HG03064 (cell line): ENCODE results near the gene GLB1L3.
"Not testable (repeated sequence)": the region's sequence is repeated elsewhere in the genome, so short reads cannot be mapped to it uniquely, and the experiment has no call there.

Source experiments
- ATAC-seq: cut with Tn5 transposase; IDR thresholded peaks from one replicate; pipeline ENCODE4 v1.9.1; 2021; ENCODE audit warnings: low read depth; ENCODE audit not compliant: unreplicated experiment

The GLB1L3 gene

DNA sequence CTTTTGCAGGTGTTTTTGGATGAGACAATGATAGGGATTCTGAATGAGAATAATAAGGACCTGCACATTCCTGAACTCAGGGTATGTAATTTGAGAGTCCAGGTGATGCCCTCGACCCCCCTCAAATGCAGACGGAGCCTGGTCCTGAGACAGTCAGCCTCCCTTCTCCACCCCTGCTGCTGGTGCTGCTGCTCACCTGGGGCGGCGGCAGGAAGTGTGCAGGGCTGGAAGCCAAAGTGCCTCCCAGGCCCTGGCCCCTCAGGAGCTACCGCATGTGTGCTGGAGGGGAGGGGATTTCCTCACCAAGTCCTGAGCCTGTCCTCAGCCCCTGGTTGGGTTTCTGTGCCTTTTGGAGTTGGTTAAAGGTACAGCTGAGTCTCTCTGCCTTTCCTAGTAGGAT, 36.6 kb downstream of the GLB1L3 start:
- ATAC-seq, result no peak

DNA sequence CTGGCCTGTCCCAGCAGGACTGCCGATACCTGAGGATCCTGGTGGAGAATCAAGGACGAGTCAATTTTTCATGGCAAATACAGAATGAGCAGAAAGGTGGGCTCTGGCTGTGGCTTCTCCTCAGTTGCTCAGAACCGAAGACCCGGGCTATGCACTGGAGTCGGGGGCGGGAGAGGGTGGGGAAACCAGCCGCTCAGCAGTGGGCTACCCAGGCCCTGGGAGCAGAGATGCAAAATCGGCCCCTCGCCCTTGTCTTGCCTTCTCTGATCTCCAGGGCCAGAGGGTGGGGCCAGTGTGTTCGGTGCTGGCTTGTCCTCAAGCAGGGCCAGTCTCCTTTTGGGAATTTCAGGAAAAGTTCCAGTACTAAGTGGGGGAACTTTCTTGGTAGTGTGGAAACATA, 37.2 kb downstream of the GLB1L3 start:
- ATAC-seq, result no peak

DNA sequence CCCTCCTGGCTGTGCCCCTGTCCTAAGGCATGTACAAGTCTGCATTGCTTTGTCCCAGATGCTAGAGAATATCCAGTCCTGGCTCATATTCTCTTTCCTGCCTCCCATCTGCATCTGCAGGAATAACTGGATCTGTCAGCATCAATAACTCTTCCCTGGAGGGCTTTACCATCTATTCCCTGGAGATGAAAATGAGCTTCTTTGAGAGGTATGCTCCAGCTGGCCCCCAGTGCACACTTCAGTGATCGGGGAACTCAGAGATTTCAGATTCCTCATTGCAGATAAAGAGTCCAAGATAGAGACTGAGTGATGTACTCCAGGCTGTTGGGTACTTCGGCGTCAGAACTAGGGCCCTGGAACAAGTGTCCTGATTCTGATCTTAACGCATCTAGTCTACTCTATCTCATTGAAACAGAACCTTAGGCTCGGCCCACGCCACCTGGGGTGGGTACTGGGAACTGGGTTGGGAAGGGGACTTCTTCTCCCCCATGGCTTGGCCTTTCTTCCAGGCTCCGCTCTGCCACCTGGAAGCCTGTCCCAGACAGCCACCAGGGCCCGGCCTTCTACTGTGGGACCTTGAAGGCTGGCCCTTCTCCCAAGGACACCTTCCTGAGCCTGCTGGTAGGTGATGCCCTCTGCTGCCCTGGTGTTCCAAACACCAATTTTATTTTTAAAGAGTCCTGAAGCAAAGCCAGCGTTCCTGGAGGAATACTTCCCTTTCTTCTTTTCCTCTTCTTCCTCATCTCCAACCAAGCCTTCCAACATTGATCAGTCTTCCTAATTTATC, 37.8 kb downstream of the GLB1L3 start:
- ATAC-seq, result no peak

DNA sequence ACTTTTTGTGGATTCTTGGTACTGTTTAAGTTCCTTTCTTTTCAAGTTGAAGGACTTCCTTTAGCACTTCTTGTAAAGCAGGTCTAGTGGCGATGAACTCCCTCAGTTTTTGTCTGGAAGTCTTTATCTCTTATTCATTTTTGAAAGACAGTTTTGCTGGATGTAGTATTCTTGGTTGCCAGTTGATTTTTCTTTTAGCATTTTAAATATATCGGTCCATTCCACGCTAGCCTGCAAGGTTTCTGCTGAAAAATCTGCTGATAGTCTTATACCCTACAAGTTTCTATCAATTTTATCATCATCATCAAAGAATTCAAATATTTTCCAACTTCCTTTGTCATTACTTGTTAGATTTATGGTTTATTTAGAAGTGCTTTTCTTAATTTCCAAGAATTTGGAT, 40.9 kb downstream of the GLB1L3 start:
- ATAC-seq, result no peak

DNA sequence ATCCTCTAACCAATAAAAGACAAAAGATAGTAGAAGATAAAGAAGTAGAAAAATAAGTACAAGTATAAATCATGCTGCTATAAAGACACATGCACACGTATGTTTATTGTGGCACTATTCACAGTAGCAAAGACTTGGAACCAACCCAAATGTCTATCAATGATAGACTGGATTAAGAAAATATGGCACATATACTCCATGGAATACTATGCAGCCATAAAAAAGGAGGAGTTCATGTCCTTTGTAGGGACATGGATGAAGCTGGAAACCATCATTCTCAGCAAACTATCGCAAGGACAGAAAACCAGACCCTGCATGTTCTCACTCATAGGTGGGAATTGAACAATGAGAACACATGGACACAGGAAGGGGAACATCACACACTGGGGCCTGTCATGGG, 45.2 kb downstream of the GLB1L3 start:
- not testable (repeated sequence) for ATAC-seq

DNA sequence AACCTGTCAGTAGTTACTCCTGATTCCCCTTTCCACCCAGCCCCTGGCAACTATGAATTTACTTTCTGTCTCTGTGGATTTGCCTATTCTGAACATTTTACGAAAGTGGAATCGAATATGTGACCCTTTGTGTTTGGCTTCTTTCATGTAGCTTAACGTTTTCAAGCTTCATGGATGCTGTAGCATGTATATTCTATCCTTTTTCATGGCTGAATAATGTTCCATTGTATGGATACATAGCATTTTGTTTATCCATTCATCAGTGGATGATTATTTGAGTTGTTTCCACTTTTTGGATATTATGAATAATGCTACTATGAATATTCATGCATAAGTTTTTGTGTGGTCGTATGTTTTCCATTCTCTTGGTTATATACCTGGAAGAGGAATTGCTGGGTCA, 46.4 kb downstream of the GLB1L3 start:
- ATAC-seq, result no peak

DNA sequence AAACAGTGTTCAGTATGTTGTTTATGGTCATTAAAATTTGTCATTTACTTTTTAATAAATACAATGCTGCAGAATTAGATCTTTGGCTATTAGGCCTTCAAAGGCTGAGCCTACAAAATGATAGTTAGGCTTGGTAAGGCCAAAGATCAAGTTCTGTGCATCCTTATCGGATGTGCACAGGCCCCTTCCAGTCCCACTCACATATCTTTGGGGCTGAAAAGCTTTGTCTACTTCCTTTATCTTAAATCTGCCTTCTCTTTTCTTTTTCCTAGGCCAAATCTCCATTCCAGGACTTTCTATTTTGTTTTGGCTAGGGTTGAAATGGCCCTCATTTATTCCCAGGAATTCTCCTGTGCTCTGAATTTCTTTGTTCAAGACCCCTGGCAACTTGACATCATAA, 52.3 kb downstream of the GLB1L3 start:
- ATAC-seq, result no peak

DNA sequence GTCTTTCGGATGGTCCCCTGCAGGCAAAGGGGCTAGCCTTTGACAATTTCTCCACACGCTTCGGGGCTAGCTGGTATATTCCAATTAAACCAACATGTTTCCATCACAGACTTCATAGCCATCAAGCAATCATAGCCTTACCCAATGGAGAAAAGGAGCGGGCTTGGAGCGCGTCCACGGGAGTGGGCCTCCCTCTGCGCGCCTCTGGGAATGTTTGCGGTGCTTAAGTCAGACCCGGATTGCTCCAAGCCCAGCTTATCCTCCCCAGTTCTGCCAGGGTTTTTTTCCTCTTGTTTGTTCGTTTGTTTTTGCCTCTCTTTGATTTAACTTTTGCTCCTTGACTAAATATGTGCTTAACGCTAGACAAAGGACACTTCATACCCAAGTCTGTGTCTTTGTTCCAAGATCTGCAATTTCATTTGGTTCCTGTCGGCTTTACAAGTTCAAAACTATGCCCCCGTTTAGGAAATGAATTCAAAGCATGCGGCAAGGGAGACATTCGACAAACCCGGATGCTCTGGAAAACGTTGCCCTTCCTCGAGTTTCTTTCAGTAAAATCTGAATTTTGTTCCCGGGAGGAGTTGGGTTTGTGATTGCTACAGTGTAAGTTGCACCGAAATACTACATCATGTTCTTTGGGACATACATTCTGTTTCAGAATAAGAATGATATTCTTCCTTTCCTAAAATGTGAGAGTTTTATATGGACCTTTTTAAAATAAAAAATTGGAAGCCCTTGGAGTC, 54.6 kb downstream of the GLB1L3 start:
- no peak for ATAC-seq

DNA sequence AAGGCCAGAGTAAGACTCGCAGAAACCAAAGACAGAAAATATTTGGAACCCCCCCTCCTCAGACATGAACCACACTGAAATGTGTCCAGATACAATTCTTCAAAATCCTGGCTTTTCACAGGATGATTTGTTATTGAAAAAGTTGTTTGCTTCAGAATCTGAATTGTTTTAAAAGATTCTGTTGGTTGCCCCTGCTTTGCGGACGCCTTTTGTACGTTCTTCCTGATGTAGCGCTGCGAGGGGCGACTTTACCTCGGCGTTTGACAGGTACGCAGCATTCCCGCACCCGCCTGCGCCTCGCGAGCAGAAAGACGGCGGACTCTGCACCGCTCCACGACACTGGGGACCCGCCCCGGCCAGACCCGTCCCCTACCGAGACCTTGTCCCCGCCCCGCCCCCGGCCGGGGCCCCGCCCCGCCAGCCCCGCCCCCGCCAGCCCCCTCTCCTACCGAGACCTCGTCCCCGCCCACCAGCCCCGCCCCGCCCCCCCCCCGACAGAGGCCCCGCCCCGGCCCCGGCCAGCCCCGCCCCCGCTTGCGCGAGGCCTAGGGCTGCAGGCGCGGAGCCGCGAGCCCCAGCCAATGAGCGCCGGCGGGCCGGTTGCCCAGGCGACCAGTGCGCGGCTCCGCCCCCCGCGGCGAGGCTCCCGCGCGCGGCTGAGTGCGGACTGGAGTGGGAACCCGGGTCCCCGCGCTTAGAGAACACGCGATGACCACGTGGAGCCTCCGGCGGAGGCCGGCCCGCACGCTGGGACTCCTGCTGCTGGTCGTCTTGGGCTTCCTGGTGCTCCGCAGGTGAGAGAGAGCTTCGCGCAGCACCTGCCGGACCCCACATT, 55.4 kb downstream of the GLB1L3 start, which contains the start of gene GLB1L2:
Gene GLB1L2 (plus strand): TSS at position 635 of the 835 bp plus-strand sequence. CDS start 74 bp downstream, at position 709.
- ATAC-seq, result no peak

DNA sequence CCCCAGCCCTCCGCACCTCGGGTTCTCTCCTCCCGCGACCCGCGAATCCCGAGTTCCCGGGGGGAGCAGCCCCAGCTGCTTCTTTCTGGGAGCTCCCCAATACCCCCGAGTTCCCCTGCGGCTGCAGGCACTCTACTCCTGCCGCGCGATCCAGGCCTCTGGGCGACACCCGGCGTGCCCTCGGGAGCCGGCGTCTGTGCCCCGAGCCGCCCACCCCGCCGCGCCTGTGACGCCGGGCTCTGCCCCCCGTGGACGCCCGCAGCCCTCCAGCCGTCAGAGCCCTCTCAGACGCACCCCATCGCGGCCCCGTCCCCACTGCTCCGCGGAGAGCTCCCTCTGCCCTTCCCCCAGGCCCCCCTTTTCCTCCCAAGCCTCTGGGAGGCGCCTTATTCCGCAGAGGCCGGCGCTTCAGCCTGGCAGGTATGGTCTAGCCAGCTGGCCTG, 56.0 kb downstream of the GLB1L3 start:
- ATAC-seq, result no peak

DNA sequence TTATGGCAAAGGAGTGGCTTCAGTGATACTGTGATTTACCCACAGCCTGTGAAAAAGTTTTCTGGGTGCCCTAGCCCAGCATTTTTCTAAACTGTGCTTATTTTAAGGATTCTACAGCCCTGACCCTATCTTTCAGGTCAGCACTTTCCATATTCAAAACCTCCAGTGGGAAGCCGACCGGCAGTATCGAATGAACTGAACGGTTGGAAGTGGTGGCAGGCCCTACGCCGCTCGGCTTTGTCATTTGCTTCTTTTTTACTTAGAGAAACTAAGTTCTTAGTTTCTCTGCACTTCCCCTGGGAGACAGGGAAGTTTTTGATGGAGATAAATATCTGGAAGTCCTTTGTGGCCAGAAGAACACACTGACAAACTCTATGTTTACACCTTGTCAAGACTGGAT, 56.6 kb downstream of the GLB1L3 start:
- ATAC-seq, result no peak

DNA sequence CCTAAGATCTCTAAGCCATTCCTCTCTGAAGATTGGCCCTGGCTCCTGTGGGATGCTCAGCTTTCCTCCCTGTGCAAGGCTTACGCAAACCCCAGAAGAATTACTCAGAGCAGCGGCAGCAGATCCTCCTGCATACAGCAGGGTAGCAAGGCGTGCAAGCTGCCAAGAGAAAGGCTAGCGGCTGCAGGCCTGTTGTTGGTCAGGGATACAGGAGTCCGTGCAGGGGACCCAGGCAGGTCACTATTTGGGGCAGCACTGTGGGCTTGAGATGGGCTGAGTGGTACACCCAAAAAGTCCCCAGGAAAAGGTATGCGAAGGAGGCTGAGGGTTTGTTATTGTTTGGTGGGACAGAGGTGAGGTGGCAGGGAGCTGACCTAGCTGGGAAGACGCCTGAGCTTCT, 57.1 kb downstream of the GLB1L3 start:
- ATAC-seq, result no peak

DNA sequence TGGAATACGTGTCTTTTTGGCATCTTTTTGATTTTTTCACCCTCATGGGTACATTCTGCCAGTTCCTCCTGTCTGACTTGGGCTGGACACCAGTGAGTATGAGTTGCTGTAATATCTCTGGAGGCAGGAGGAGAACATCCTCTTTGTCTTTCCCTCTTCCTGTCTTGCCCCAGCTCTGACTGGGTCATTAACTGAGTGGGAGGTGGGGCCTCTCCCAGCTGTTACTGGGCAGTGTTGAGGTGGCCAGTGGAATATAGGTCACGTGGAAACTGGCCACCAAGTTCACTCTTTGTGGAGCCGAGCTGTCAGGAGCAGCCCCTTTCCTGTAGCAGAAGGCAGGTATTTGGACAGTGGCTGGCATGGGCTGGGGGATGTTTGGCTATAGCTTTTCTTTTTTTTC, 57.8 kb downstream of the GLB1L3 start:
- ATAC-seq, result no peak

DNA sequence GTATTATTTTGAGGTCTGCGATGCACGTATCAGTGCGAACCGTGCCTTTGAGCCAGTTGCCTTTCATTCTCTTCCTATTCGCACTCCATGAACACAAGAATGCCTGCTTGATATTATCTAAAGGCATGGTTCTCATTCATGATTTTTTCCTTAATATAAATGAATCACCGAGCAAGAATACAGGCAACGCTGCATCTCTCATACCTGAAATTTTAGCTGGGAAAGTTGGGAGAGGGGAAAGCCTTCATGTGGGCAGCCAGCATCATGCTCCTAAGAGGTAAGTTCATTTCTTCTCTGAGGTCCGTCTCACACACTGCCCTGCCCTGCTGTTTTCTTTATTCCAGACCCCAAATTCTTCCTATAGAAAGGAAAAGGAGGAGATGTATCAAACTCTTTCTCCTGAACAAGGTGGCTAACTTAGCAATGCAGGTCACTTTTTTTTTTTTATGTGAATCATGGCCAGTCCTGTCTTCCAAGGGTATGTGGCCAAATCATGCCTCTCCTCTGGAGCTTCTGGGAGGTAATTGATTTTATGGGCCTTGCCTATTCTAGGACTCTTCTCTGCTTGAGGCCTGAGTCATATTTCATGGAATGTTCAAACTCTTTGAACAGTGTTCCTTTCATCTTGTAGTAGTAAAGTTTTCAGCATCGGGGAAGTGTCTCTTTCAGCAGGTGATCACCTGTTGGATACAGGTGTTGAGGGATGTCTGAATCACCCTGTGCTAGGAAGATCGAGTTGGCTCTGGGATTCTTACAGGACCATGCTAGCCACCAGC, 58.8 kb downstream of the GLB1L3 start:
- no peak for ATAC-seq

DNA sequence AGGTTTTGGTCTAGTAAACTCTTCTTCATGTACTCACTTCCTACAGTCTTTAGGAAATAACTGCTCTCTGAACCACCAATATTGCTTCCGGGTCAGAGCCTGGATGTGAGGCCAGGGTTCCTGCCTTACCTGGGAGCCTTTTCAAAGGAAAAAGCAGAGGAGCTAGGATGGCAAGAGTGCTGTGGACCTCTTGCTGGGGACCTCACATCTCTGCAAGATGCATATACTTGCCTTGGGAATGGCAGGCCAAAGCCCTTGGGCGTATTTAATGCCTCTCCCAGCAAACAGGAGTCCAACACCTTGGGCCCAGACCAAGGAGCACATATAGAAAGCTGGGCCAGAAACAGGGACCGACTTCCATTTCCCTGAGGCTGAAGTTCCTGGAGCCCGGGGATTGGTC, 60.9 kb downstream of the GLB1L3 start:
- no peak for ATAC-seq

DNA sequence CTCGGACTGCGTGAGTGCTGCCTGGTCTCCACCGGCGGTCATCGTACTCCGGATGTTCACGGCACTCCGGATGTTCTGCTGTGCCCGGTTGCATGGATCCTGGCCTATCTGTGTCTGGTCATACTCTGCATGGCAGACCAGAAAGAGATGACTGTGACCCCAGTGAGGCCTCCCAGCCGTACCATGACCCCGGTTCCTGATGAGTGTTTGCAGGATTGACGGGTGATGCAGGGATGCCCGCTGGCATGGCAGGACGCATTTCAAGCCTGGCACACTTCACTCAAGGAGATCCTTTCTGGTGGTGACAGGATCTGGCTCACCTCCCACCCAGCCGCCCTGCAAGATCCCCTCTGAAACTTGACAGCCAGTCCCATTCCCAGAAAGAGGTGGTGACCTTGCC, 61.9 kb downstream of the GLB1L3 start:
- ATAC-seq, result no peak

DNA sequence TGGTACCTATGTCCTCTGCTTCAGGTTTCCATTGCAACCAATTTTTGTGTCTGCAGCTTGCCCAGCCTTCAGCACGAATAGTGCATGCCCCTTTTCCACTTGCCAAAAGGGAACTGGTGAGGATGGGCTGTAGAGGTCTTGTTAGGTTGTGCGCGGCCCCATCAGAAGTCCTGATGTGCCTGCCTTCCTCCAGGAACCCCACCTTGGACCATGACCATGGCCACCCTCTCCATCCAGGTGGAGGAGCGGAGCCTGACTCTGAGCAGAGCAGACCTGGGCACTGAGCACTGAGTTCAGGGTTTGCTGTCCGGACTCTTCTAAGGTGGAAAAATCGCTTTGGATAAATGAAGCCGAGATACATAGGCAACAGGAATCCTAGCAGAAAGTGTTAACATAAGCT, 62.5 kb downstream of the GLB1L3 start:
- no peak for ATAC-seq

DNA sequence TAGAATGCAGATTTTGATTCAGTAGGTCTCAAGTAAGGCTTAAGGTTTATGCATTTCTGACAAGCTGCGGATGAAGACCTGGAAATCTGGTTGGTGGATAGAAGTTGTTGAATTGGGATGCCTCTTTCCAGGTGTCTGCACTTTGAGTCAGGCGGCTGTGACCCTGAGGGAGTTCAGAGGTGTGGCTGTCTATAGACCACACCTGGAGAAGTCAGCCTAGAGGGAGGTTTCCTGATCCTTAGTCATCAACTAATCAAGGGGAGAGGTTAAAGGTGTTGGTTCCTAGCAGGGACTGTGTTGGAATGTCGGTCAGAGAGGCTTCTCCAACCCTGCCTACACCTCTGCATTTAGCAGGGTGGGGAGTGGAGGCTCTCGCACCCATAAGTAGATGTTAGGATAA, 63.6 kb downstream of the GLB1L3 start:
- no peak for ATAC-seq

DNA sequence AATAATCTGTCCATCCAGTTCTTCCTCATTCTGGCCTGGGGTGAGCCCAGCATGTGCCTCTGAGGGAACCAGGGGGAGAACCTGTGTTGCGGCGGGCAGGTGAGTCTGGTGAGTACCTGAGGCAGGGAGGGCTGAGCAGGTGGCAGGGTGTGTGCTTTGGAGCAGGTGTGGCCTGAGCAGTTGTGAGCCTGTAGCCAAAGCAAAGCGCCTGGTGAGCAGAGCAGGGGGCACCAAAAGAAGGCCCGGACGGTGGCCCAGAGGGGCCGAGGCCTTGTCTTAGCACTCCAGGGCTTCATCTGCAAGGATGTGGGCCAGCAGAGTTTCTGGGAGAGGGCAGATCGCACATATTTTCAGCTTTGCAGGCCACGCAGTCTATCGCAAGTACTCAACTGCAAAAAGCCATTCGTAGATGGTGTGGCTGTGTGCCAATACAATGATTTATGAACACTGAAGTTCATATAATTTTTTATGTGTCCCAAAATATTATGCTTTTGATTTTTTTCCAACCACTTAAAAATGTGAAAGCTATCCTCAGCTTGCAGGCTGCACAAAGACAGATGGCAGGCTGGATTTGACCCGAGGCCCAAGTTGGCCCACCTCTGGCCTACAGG, 64.3 kb downstream of the GLB1L3 start:
- ATAC-seq, result no peak
